RPMI7951 (cell line): ENCODE measurements around the gene CDK6. TPM values are rescaled to one million over a fixed set of nuclear protein-coding genes. Genes with fewer than 3 reads are reported as not detected.
"Not testable (repeated sequence)": the region's sequence is repeated elsewhere in the genome, so short reads cannot be mapped to it uniquely, and the experiment has no call there.

Experiments
- DNase-seq: peaks from one replicate; pipeline ENCODE4 v3.0.0-alpha.2; 2012; ENCODE audit warnings: low read depth
- total RNA-seq: library from RNA; depleted of rRNA; stranded (reverse); fragments of >200 nt; shearing (Covaris generic); gene quantifications from 2 replicates; pipeline ENCODE4 v1.2.3, GENCODE V29; 2014

The CDK6 gene
- total RNA-seq, 1 experiment from 2014 or later, result 45.1 TPM

DNA sequence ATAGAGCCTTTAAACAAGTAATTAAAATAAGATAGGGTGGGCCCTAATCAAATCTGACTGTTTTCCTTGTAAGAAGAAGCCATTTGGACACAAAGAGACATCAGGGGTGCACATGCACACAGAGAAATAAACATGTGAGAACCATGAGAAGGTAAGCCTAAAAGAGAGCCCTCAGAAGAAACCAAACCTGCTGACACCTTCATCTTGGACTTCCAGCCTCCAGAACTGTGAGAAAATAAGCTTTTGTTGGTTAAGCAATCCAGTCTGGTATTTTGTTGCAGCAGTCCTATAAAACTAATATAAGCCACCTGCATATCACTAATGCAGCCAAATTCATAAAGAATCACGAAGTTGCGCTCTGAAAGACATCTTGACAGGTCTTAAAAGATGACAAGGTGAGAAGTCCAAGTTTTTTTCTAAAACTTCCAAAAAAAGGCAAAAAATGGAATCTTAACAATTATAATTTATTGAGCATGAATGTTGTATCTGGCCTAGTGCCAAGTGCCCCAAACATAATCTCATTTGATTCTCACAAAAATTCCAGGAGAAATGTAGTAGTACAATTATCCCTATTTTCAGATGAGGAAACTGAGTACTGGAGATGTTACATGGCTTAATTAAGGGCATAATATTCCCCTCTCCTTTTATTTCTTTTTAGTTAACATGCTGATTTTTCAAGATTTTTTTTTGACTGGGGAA lies 211.9 kb downstream of the CDK6 start:
- DNase-seq, result no peak

- no peak for DNase-seq
Measured at GRCh38 chr7:92623544-92623943, 212.8 kb downstream of the CDK6 start.

GRCh38 chr7:92622685-92623084 lies 213.7 kb downstream of the CDK6 start:
- DNase-seq, result no peak

DNA sequence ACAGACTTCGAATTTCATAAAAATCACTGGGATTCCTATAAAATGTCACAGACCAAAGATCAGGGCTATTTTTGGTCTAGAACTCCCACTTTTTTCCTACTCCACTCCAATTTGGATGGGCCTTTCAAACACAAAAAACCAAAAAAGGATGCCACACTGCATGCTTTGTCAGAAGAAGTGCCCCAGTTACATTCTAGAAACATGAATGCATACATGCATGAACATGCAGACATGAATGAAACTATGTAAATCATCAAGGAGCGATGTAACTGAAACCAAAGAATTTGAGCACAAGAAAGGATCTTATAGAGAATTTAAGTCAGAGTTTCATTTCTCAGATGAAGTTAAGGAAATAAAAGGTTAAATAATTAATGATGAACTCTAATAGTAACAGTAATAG lies 214.3 kb downstream of the CDK6 start:
- no peak for DNase-seq

- peak; percentile 71 for DNase-seq
Measured at GRCh38 chr7:92621561-92622023, 214.8 kb downstream of the CDK6 start.

- DNase-seq, result peak; percentile 93
Measured at GRCh38 chr7:92621026-92621540, 215.3 kb downstream of the CDK6 start.

DNA sequence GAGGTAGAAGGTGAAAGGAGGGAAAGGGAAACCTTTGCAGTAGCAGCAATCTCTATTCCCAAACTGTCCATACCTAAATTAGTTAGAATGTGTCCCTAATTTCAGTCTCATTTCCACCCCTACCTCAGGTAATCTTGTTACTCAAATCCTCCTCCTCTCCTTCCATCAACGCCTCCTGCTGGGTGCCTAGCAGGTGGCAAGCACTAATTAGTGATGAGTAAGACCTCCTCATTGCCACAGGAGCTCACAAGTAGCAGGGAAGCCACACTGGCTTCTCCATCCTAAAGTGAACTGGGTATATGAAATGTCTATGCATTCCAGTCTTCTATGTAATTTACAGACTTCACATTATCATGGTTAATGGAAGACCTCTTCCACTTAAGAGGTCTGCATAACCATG lies 220.5 kb downstream of the CDK6 start:
- no peak for DNase-seq

DNA sequence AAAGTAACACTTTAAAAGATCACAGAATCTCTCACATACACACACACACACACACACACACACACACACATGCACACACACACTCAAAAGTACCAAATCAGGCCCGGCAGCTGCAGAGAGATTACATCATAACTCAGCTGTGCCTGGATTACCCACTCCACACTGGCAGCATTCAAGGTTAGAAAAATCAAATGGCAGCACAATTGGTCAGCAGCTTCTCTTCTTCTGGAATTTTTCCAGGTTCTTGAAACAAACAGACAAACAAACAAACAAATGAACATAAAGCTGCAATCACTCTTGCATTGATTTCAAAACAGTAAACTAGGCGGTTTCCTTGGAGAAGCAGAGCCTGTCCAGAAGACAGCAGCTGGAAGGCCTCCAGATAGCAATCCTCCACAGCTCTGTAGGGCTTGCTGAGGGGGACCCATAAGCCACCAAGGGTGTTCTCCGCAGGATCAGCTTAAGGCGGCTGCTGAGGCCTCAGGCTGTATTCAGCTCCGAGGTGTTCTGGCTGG lies 221.7 kb downstream of the CDK6 start:
- no peak for DNase-seq

- DNase-seq, result no peak
Measured at GRCh38 chr7:92613720-92614119, 222.7 kb downstream of the CDK6 start.

GRCh38 chr7:92613214-92613613 lies 223.2 kb downstream of the CDK6 start:
- no peak for DNase-seq

DNA sequence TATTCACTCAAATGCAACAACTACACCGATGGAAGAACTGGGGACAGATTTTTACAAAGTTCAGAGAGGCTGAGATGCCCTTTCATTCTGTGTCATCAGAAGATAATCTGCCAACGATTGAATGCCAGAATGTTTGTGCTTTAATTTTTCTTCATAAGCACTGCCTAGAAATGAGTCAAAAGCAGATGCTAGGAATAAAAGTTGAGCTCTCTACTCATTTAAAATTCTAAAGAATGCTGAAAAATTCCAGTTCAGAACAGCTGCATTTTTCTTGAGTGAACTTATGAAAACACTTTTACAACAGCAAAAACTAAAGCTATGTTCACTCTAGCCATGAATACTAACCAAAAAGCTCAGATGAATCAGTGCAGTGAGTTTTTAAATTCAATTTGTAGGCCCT lies 223.9 kb downstream of the CDK6 start:
- no peak for DNase-seq

DNA sequence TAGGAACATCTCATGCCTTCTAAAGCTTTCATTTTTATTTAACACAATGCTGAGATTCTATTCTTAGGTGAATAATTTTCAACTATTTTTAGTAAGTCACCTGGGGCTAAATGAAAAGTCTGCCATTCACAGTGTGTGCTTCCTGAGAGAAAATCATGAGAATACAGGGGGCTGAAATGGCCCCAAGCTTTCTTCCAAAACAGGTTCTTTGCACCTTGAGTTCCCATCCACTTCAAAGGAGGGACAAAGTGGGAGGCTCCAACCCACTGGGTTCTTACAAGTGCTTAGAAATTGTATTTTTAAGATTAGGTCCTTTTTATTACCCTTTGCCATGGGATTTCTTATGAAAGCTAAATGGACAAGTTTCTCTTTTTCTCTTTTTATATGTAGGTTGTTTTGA lies 224.6 kb downstream of the CDK6 start:
- DNase-seq, result no peak

DNA sequence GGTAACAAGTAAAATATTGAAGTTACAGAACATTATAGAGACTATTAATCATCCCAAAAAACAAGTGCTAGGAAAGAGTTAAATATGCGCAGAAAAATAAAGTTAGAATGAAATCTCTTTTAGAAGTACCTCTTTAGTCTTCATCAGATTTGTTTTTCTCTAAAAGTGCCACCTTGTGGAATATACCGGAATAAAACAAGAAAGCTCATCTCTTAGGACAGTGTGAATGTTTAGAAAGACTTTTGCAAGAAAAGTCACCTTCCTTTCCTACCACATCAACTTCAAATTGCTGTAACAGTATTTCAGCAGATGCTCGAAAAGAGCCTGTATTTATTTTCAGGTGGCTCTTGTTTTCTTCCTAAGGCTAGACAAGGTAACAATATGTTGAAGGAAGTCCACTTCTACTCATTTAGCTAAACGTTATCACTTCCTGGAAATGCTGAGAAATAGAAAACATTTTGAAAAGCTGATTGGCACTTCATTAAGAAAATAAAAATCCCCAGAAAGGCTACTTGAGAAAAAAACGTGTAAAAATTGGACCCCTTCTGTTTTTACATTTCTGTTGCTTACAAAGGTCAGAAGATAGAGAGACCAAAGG lies 226.4 kb downstream of the CDK6 start:
- peak; percentile 32 for DNase-seq

GRCh38 chr7:92608380-92609322 lies 227.7 kb downstream of the CDK6 start:
- DNase-seq, result no peak

GRCh38 chr7:92606985-92607384 lies 229.4 kb downstream of the CDK6 start:
- DNase-seq, result no peak

DNA sequence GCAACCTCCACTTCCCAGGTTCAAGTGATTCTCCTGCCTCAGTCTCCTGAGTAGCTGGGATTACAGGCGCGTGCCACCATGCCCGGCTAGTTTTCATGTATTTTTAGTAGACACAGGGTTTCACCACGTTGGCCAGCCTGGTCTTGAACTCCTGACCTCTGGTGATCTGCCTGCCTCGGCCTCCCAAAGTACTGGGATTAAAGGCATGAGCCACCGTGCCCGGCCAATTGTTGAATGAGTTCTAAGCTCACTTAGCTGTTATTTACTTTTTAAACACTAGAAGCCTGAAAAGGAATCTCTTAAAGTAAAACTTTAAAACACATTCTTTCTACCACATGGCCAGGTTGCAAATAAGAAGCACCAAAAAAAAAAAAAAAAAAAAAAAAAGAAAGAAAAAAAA lies 231.9 kb downstream of the CDK6 start:
- DNase-seq, result not testable (repeated sequence)

DNA sequence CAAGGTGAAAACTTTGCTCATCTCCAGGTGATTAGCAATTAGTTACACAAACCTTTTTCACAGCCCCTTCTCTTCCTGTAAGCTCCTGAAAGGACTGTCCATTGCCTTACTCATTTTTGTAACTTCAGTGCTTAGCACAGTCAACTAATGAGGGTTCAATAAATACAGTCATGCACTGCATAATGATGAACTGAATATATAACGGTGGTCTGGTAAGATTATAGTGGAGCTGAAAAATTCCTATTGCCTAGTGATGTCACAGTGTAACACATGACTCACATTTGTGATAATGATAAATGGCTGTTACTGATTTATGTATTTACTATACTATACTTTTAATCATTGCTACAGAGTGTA lies 233.3 kb downstream of the CDK6 start:
- no peak for DNase-seq

DNA sequence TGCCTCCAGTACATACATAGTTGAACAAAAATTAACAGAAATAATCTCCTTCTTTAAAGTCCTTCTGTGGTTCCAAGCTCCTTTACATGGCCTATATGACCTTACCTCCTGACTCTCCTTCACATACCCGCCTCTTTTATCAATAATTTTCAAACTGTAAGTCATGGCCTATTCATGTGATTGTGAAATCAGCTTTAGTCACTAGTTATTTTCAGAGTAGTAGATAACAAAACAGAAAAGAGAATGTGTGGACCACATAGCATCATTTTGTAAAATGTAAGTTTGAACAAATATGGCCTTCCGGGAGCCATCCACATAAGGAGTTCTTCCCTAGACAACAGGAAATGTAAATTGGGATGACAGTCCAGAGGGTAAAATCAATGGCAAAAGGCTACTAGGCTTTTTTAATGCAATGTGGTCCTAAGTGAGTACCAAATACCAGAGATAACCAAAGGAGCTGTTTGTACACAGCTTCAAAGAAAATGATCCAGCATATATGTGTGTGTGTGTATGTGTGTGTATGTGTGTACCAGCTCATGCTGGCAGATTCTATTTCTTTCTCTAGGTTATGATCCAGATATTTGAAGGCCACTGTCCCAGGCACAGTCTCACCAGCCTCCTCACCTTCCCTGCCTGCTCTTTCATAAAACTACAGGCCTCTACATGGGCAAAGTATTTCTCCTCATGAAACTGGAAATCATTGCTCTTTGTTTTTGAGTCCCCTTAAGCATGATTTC lies 233.9 kb downstream of the CDK6 start:
- DNase-seq, result no peak

DNA sequence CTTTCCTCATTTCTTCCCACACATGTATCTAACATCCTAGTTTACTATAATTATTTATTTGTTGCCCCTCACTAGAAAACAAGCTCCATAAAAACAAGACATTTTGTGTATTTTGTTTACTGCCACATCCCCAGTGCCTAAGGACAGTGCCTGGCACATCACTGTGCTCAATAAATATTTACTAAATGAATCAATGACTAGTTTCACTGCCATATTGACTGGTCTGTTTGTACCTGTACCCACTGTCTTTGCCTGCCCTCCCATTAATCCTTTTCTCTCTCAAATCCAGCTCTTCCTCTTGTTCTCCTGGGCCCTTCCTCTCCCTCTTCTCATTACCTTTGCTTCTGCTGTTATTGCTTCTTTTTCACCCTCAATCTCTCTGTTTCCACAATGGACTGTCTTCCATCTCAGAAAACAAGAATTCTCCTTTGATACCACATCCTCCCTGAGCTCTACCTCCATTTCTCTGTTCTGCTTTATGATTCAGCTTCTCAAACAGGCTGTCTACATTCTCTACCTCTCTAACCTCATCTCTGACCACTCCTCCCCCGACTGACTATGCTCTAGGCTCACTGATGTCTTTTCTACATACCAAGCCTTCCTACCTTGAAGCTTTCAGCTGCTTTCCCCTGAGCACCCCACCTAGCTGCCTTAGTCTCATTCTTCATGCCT lies 237.9 kb downstream of the CDK6 start:
- no peak for DNase-seq

- DNase-seq, result peak; percentile 73
Measured at GRCh38 chr7:92595281-92595680, 241.1 kb downstream of the CDK6 start.

GRCh38 chr7:92594746-92595145 lies 241.6 kb downstream of the CDK6 start:
- no peak for DNase-seq
